Liver (tissue), 9 donors: ENCODE measurements around the gene ERC1. TPM values are rescaled to one million over a fixed set of nuclear protein-coding genes. Genes with fewer than 3 reads are reported as not detected.

Experiments
- DNase-seq: peaks from one replicate; pipeline ENCODE4 v3.0.0-alpha.2; 2017; ENCODE audit warnings: low spot score
- H3K27ac ChIP-seq, 2 donors: one replicate each; pipeline ENCODE4 v1.7.0; 2013; ENCODE audit warnings: inconsistent platforms in 2 of 2, low read length in 2 of 2, control low read depth in 1 of 2, low read depth in 1 of 2, mild to moderate bottlenecking in 1 of 2
- H3K27me3 ChIP-seq, 4 donors: one replicate each; pipeline versions ENCODE4 v1.6.1 to v1.7.0; 2013; ENCODE audit warnings: low read length in 3 of 4, inconsistent platforms in 1 of 4, mild to moderate bottlenecking in 1 of 4, moderate library complexity in 1 of 4; ENCODE audit not compliant: control insufficient read depth in 4 of 4, insufficient read depth in 4 of 4
- H3K36me3 ChIP-seq, 4 donors: one replicate each; pipeline versions ENCODE4 v1.6.1 to v1.7.0; 2013; ENCODE audit warnings: low read length in 3 of 4, mild to moderate bottlenecking in 3 of 4, low read depth in 1 of 4, moderate library complexity in 1 of 4; ENCODE audit not compliant: control insufficient read depth in 4 of 4, insufficient read depth in 3 of 4
- H3K4me1 ChIP-seq, 4 donors: one replicate each; pipeline versions ENCODE4 v1.6.1 to v1.7.0; 2013; ENCODE audit warnings: low read length in 3 of 4, mild to moderate bottlenecking in 3 of 4, moderate library complexity in 1 of 4; ENCODE audit not compliant: control insufficient read depth in 4 of 4, insufficient read depth in 4 of 4
- H3K4me3 ChIP-seq, 3 donors: one replicate each; pipeline versions ENCODE4 v1.6.1 to v1.7.0; 2013; ENCODE audit warnings: low read length in 3 of 3, control low read depth in 1 of 3, low read depth in 1 of 3, mild to moderate bottlenecking in 1 of 3
- H3K9ac ChIP-seq, 2 donors: one replicate each; pipeline ENCODE4 v1.7.0; 2013; ENCODE audit warnings: low read length in 2 of 2, mild to moderate bottlenecking in 2 of 2, moderate library complexity in 2 of 2, control low read depth in 1 of 2, low read depth in 1 of 2
- H3K9me3 ChIP-seq, 4 donors: one replicate each; pipeline versions ENCODE4 v1.6.1 to v1.7.0; 2013; ENCODE audit warnings: low read length in 3 of 4; ENCODE audit not compliant: control insufficient read depth in 4 of 4
- ATF3 ChIP-seq: IDR thresholded peaks from 2 replicates; pipeline ENCODE4 v1.6.1; 2016; ENCODE audit warnings: antibody characterized with exemption
- CTCF ChIP-seq: fragments of 150-350 bp; IDR thresholded peaks from 2 replicates; pipeline ENCODE4 v1.5.1; 2017; ENCODE audit warnings: improper control_type of control experiment, low read depth, low read length; ENCODE audit not compliant: missing input control
- EGR1 ChIP-seq, 2 donors: IDR thresholded peaks; 2 replicates each; pipeline ENCODE4 v1.6.1; 2016 to 2018; ENCODE audit warnings: antibody characterized with exemption in 2 of 2, low read depth in 2 of 2
- FOXA1 ChIP-seq: IDR thresholded peaks from 2 replicates; pipeline ENCODE4 v1.6.1; 2016; ENCODE audit warnings: antibody characterized with exemption
- FOXA2 ChIP-seq: IDR thresholded peaks from 2 replicates; pipeline ENCODE4 v1.6.1; 2016; ENCODE audit warnings: antibody characterized with exemption
- GABPA ChIP-seq, 2 donors: IDR thresholded peaks in 1 of 2; conservative IDR thresholded peaks in 1 of 2; 2 replicates each; pipeline ENCODE4 v1.6.1; 2016; ENCODE audit warnings: antibody characterized with exemption in 2 of 2, mild to moderate bottlenecking in 1 of 2, moderate library complexity in 1 of 2
- HNF4A ChIP-seq, 2 donors: conservative IDR thresholded peaks; 2 replicates each; pipeline ENCODE4 v1.6.1; 2016; ENCODE audit warnings: antibody characterized with exemption in 2 of 2, mild to moderate bottlenecking in 2 of 2
- HNF4G ChIP-seq: IDR thresholded peaks from 2 replicates; pipeline ENCODE4 v1.6.1; 2016; ENCODE audit warnings: antibody characterized with exemption
- JUND ChIP-seq, 2 donors: IDR thresholded peaks; 2 replicates each; pipeline ENCODE4 v1.6.1; 2016; ENCODE audit warnings: antibody characterized with exemption in 2 of 2
- NR2F2 ChIP-seq: IDR thresholded peaks from 2 replicates; pipeline ENCODE4 v1.6.1; 2016; ENCODE audit warnings: antibody characterized with exemption
- RAD21 ChIP-seq, 2 donors: IDR thresholded peaks; 2 replicates each; pipeline ENCODE4 v1.6.1; 2016; ENCODE audit warnings: antibody characterized with exemption in 2 of 2, mild to moderate bottlenecking in 2 of 2
- REST ChIP-seq: IDR thresholded peaks from 2 replicates; pipeline ENCODE4 v1.6.1; 2016; ENCODE audit warnings: antibody characterized with exemption, mild to moderate bottlenecking
- RXRA ChIP-seq, 2 donors: IDR thresholded peaks; 2 replicates each; pipeline ENCODE4 v1.6.1; 2017 to 2018; ENCODE audit warnings: antibody characterized with exemption in 2 of 2, mild to moderate bottlenecking in 1 of 2
- SP1 ChIP-seq: IDR thresholded peaks from 2 replicates; pipeline ENCODE4 v1.6.1; 2018; ENCODE audit warnings: antibody characterized with exemption, mild to moderate bottlenecking
- TAF1 ChIP-seq: conservative IDR thresholded peaks from 2 replicates; pipeline ENCODE4 v1.6.1; 2016; ENCODE audit warnings: antibody characterized with exemption, mild to moderate bottlenecking
- YY1 ChIP-seq: IDR thresholded peaks from 2 replicates; pipeline ENCODE4 v1.6.1; 2016; ENCODE audit warnings: antibody characterized with exemption, mild to moderate bottlenecking
- ZBTB33 ChIP-seq: IDR thresholded peaks from 2 replicates; pipeline ENCODE4 v1.6.1; 2016; ENCODE audit warnings: antibody characterized with exemption
- WGBS: extraction: QIAGEN DNeasy Blood & Tissue Kit; methylation state at CpG from one replicate; pipeline ENCODE4 v1.1.7; 2013; 5-methylcytosine and 5-hydroxymethylcytosine counted together
- polyA plus RNA-seq, 2 donors: library from polyadenylated mRNA; stranded (reverse) in 1 of 2; unstranded in 1 of 2; fragments of 200-250 nt in 1 of 2; fragments of >200 nt in 1 of 2; fragmentation: Nextera tagmentation in 1 of 2; extraction: Ambion mirVana in 1 of 2; gene quantifications; one replicate each; pipeline versions ENCODE4 v1.2.1 to v1.2.3, GENCODE V29; 2013 to 2015
- total RNA-seq, 2 donors: library from RNA; depleted of rRNA; stranded (reverse); fragments of >200 nt; gene quantifications; one replicate each; pipeline ENCODE4 v1.2.3, GENCODE V29; 2014
- donor health status: healthy.
- donor health status: healthy.
- donor health status: healthy.
- donor health status: healthy.
- donor health status: healthy.

Gene ERC1
- total and polyA plus RNA-seq, 4 donors = 6.2 to 50.2 (median 10.3) TPM

- H3K36me3 ChIP-seq = no peaks in the 10 kb centered on the region
- H3K9me3 ChIP-seq = peaks cover 0 to 1% (median 0%) of the 10 kb centered on the region in 4 donors
- TF ChIP-seq FOXA1 = no peak
- peak in 1 of 2 donors; percentile 45 for TF ChIP-seq RXRA (IDR thresholded peaks at IDR 0.05)
- TF ChIP-seq HNF4A (conservative IDR thresholded peaks at IDR 0.05) = peak; percentile 30 to 42
- TF ChIP-seq ATF3 = no peak
- TF ChIP-seq FOXA2 = peak; percentile 28
- TF ChIP-seq TAF1 = no peak
- peak; percentile 33 to 35 for TF ChIP-seq RAD21 (IDR thresholded peaks at IDR 0.05)
- WGBS = 50% methylated on average over 29 of the region's 29 CpGs
- no peaks in the 10 kb centered on the region for H3K27me3 ChIP-seq
- H3K4me1 ChIP-seq = peaks cover 3 to 10% (median 6%) of the 10 kb centered on the region in 4 donors
- peak overlapping the region in 1 of 3 donors; percentile 7 for H3K4me3 ChIP-seq
- DNase-seq = no peak
- no peak overlapping the region for H3K9ac ChIP-seq
- H3K27ac ChIP-seq = no peak overlapping the region
Observed at GRCh38 chr12:1518591-1519516, 527.8 kb downstream of the ERC1 start.

- Histone ChIP-seq H3K27me3 (no peaks in the 10 kb centered on the region), H3K9ac (no peak overlapping the region), H3K36me3 (no peaks in the 10 kb centered on the region), H3K27ac (no peak overlapping the region), H3K9me3 (peaks cover 0 to under 1% (median 0%) of the 10 kb centered on the region in 4 donors), H3K4me1 (peaks cover 3 to 10% (median 6%) of the 10 kb centered on the region in 4 donors), H3K4me3 (no peak overlapping the region)
- WGBS = 56% methylated on average over 5 of the region's 5 CpGs
- TF ChIP-seq YY1 (no peak), FOXA2 (no peak), CTCF (no peak), NR2F2 (no peak), JUND (IDR thresholded peaks at IDR 0.05) (no peak), TAF1 (no peak), ZBTB33 (no peak), REST (no peak), SP1 (no peak), HNF4G (no peak), FOXA1 (no peak), GABPA (IDR thresholded peaks at IDR 0.05 in 1 of 2, conservative IDR thresholded peaks at IDR 0.05 in 1 of 2) (no peak), RXRA (IDR thresholded peaks at IDR 0.05) (no peak), HNF4A (conservative IDR thresholded peaks at IDR 0.05) (no peak), EGR1 (IDR thresholded peaks at IDR 0.05; ENCODE audit: low read depth in 2 of 2) (no peak)
- DNase-seq = no peak
Observed at GRCh38 chr12:1519642-1520041, 528.6 kb downstream of the ERC1 start.
